ENCODE results near the gene CENPX. TPM values are rescaled to one million over a fixed set of nuclear protein-coding genes. Genes with fewer than 3 reads are reported as not detected.
A peak's percentile ranks its signal among the peaks of the same experiment; 100 is the strongest.

The CENPX gene
- total and polyA plus RNA-seq, 2 of the 13 experiments (the other 11 are each of a cell fraction or from before 2014, with no cell fraction given): 92.7 to 170 TPM

DNA sequence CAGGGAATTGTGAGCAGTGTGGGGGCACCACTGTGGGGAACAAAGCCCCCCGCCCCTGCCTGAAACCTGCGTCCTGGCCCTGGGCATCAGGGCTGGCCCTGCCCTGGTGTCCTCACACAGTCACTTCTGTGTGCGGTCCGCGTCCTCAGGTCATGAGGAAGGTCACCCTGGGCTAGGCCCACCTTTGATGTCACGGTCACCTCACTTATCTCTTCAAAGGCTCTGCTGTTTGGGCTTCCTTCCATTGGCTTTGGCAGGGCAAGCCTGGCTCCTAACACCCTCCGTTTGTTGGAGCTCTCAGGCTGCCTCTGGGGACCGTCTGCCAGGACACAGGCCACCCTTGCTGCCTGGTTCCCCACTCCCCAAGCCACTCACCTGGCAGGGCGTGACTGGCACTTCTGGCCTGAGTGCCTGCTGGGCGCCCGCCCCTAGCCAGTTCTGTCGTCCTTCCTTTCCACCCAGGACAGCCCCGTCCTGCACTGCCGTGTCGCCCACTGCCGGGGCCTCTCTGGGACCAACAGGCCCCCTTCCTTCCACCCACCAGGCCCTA lies 8.8 kb downstream of the CENPX start (continued):
- TF ChIP-seq SOX6 (IDR thresholded peaks at IDR 0.05) (no peak), SOX6 (CRISPR knock-in tag; IDR thresholded peaks at IDR 0.05) (peak; percentile 49), SPEN (CRISPR knock-in tag; IDR thresholded peaks at IDR 0.05; ENCODE audit: low read depth) (no peak), MAFK (conservative IDR thresholded peaks at IDR 0.05 in 1 of 2, IDR thresholded peaks at IDR 0.05 in 1 of 2; ENCODE audit: low read length in 2 of 2) (no peak), NFYC (CRISPR knock-in tag; IDR thresholded peaks at IDR 0.05) (no peak), PCBP1 (IDR thresholded peaks at IDR 0.05; ENCODE audit: borderline replicate concordance, low read depth, low read length) (no peak), ZMYM3 (CRISPR knock-in tag; IDR thresholded peaks at IDR 0.05) (no peak), ZNF589 (CRISPR knock-in tag; conservative IDR thresholded peaks at IDR 0.05) (no peak)
- TF ChIP-seq, protein P1, sequence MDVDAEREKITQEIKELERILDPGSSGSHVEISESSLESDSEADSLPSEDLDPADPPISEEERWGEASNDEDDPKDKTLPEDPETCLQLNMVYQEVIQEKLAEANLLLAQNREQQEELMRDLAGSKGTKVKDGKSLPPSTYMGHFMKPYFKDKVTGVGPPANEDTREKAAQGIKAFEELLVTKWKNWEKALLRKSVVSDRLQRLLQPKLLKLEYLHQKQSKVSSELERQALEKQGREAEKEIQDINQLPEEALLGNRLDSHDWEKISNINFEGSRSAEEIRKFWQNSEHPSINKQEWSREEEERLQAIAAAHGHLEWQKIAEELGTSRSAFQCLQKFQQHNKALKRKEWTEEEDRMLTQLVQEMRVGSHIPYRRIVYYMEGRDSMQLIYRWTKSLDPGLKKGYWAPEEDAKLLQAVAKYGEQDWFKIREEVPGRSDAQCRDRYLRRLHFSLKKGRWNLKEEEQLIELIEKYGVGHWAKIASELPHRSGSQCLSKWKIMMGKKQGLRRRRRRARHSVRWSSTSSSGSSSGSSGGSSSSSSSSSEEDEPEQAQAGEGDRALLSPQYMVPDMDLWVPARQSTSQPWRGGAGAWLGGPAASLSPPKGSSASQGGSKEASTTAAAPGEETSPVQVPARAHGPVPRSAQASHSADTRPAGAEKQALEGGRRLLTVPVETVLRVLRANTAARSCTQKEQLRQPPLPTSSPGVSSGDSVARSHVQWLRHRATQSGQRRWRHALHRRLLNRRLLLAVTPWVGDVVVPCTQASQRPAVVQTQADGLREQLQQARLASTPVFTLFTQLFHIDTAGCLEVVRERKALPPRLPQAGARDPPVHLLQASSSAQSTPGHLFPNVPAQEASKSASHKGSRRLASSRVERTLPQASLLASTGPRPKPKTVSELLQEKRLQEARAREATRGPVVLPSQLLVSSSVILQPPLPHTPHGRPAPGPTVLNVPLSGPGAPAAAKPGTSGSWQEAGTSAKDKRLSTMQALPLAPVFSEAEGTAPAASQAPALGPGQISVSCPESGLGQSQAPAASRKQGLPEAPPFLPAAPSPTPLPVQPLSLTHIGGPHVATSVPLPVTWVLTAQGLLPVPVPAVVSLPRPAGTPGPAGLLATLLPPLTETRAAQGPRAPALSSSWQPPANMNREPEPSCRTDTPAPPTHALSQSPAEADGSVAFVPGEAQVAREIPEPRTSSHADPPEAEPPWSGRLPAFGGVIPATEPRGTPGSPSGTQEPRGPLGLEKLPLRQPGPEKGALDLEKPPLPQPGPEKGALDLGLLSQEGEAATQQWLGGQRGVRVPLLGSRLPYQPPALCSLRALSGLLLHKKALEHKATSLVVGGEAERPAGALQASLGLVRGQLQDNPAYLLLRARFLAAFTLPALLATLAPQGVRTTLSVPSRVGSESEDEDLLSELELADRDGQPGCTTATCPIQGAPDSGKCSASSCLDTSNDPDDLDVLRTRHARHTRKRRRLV (CRISPR knock-in tag; IDR thresholded peaks at IDR 0.05): no peak
- TF ChIP-seq, protein P2, sequence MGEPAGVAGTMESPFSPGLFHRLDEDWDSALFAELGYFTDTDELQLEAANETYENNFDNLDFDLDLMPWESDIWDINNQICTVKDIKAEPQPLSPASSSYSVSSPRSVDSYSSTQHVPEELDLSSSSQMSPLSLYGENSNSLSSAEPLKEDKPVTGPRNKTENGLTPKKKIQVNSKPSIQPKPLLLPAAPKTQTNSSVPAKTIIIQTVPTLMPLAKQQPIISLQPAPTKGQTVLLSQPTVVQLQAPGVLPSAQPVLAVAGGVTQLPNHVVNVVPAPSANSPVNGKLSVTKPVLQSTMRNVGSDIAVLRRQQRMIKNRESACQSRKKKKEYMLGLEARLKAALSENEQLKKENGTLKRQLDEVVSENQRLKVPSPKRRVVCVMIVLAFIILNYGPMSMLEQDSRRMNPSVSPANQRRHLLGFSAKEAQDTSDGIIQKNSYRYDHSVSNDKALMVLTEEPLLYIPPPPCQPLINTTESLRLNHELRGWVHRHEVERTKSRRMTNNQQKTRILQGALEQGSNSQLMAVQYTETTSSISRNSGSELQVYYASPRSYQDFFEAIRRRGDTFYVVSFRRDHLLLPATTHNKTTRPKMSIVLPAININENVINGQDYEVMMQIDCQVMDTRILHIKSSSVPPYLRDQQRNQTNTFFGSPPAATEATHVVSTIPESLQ (CRISPR knock-in tag; conservative IDR thresholded peaks at IDR 0.05): no peak
- TF ChIP-seq, protein P3, sequence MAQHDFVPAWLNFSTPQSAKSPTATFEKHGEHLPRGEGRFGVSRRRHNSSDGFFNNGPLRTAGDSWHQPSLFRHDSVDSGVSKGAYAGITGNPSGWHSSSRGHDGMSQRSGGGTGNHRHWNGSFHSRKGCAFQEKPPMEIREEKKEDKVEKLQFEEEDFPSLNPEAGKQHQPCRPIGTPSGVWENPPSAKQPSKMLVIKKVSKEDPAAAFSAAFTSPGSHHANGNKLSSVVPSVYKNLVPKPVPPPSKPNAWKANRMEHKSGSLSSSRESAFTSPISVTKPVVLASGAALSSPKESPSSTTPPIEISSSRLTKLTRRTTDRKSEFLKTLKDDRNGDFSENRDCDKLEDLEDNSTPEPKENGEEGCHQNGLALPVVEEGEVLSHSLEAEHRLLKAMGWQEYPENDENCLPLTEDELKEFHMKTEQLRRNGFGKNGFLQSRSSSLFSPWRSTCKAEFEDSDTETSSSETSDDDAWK (CRISPR knock-in tag; IDR thresholded peaks at IDR 0.05): no peak
- TF ChIP-seq, protein P4, sequence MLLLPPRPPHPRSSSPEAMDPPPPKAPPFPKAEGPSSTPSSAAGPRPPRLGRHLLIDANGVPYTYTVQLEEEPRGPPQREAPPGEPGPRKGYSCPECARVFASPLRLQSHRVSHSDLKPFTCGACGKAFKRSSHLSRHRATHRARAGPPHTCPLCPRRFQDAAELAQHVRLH (CRISPR knock-in tag; IDR thresholded peaks at IDR 0.05; ENCODE audit: borderline replicate concordance, low read depth): no peak
- TF ChIP-seq, protein P5, sequence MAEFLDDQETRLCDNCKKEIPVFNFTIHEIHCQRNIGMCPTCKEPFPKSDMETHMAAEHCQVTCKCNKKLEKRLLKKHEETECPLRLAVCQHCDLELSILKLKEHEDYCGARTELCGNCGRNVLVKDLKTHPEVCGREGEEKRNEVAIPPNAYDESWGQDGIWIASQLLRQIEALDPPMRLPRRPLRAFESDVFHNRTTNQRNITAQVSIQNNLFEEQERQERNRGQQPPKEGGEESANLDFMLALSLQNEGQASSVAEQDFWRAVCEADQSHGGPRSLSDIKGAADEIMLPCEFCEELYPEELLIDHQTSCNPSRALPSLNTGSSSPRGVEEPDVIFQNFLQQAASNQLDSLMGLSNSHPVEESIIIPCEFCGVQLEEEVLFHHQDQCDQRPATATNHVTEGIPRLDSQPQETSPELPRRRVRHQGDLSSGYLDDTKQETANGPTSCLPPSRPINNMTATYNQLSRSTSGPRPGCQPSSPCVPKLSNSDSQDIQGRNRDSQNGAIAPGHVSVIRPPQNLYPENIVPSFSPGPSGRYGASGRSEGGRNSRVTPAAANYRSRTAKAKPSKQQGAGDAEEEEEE (CRISPR knock-in tag; IDR thresholded peaks at IDR 0.05; ENCODE audit: borderline replicate concordance): no peak
- TF ChIP-seq, protein P6, sequence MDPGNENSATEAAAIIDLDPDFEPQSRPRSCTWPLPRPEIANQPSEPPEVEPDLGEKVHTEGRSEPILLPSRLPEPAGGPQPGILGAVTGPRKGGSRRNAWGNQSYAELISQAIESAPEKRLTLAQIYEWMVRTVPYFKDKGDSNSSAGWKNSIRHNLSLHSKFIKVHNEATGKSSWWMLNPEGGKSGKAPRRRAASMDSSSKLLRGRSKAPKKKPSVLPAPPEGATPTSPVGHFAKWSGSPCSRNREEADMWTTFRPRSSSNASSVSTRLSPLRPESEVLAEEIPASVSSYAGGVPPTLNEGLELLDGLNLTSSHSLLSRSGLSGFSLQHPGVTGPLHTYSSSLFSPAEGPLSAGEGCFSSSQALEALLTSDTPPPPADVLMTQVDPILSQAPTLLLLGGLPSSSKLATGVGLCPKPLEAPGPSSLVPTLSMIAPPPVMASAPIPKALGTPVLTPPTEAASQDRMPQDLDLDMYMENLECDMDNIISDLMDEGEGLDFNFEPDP (CRISPR knock-in tag; conservative IDR thresholded peaks at IDR 0.05): no peak
- TF ChIP-seq, protein P7, sequence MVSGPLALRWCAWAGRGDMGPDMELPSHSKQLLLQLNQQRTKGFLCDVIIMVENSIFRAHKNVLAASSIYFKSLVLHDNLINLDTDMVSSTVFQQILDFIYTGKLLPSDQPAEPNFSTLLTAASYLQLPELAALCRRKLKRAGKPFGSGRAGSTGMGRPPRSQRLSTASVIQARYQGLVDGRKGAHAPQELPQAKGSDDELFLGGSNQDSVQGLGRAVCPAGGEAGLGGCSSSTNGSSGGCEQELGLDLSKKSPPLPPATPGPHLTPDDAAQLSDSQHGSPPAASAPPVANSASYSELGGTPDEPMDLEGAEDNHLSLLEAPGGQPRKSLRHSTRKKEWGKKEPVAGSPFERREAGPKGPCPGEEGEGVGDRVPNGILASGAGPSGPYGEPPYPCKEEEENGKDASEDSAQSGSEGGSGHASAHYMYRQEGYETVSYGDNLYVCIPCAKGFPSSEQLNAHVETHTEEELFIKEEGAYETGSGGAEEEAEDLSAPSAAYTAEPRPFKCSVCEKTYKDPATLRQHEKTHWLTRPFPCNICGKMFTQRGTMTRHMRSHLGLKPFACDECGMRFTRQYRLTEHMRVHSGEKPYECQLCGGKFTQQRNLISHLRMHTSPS (CRISPR knock-in tag; IDR thresholded peaks at IDR 0.05; ENCODE audit: low read depth): peak; percentile 83

Data from HepG2 (cell line).